HepG2 (cell line): ENCODE results near the gene TNRC18. TPM values are rescaled to one million over a fixed set of nuclear protein-coding genes. Genes with fewer than 3 reads are reported as not detected.
A peak's percentile ranks its signal among the peaks of the same experiment; 100 is the strongest.
"Not testable (repeated sequence)": the region's sequence is repeated elsewhere in the genome, so short reads cannot be mapped to it uniquely, and the experiment has no call there.

Experiments
- ATAC-seq: fragments of 200-7000 bp; cut with Tn5 transposase; 3 replicates; pipeline ENCODE4 v1.9.1; 2020; ENCODE audit warnings: mild to moderate bottlenecking, moderate library complexity
- BruUV-seq: library from RNA; stranded (reverse); fragments of 400-500 nt; replicated peaks from 2 replicates; lab custom pipeline; 2021; lab: Mats Ljungman, UMichigan
- CTCF ChIA-PET: fragments of 300-600 bp; formaldehyde crosslinking; extraction: SDS; loops from one replicate; lab custom pipeline; 2021; ENCODE audit warnings: low total read pairs, inconsistent platforms, low intra/inter-chr PET ratio; lab: Yijun Ruan, JAX
- POLR2A ChIA-PET: fragments of 350-600 bp; sonication (Branson Sonifier 250); formaldehyde crosslinking; loops from one replicate; lab custom pipeline; 2020; ENCODE audit warnings: antibody characterized with exemption, inconsistent platforms; lab: Yijun Ruan, JAX
- DNase-seq: peaks from one replicate; pipeline ENCODE4 v3.0.0-alpha.2; 2015; ENCODE audit warnings: low spot score
- FAIRE-seq: peaks from 3 replicates; lab custom pipeline; 2011; peaks lifted over from hg19 to GRCh38; lab: Jason Lieb, UNC
- H2AFZ ChIP-seq: one replicate; pipeline ENCODE4 v1.6.1; 2011; ENCODE audit warnings: low read length, inconsistent platforms
- H3K27ac ChIP-seq: fragments of 300-600 bp; 3 replicates; pipeline ENCODE4 v1.8.0; 2011; ENCODE audit warnings: mixed run types, mild to moderate bottlenecking, mixed read lengths, low read length, inconsistent platforms; ENCODE audit not compliant: insufficient read depth; ENCODE audit errors: extremely low read length
- H3K27me3 ChIP-seq, 2 experiments: fragments of 200-600 bp in 1 of 2; 2 replicates in 1 of 2; 3 replicates in 1 of 2; pipeline versions ENCODE4 v1.6.0 to v1.8.0; 2011; ENCODE audit warnings: low read length in 2 of 2, mild to moderate bottlenecking in 2 of 2, moderate library complexity in 2 of 2, inconsistent platforms in 1 of 2; ENCODE audit not compliant: insufficient read depth in 2 of 2, control insufficient read depth in 1 of 2
- H3K36me3 ChIP-seq, 2 experiments: fragments of 200-600 bp in 1 of 2; replicated peaks in 1 of 2; 2 replicates in 1 of 2; 3 replicates in 1 of 2; pipeline versions ENCODE4 v1.5.1 to v1.8.0; 2011; ENCODE audit warnings: low read length in 2 of 2, inconsistent platforms in 1 of 2; ENCODE audit not compliant: insufficient read depth in 2 of 2, control insufficient read depth in 1 of 2
- H3K4me1 ChIP-seq: 2 replicates; pipeline ENCODE4 v1.5.1; 2012; ENCODE audit warnings: low read length, inconsistent platforms; ENCODE audit not compliant: insufficient read depth
- H3K4me2 ChIP-seq: 2 replicates; pipeline ENCODE4 v1.6.0; 2011; ENCODE audit warnings: low read depth, low read length, inconsistent platforms
- H3K4me3 ChIP-seq, 3 experiments: fragments of 200-600 bp in 1 of 3; sonication (generic), shearing (Covaris generic) in 1 of 3; replicated peaks in 1 of 3; 2 replicates each; pipeline ENCODE4 v1.5.1; 2011 to 2016; ENCODE audit warnings: low read length in 3 of 3, inconsistent platforms in 2 of 3, low read depth in 2 of 3, mild to moderate bottlenecking in 2 of 3, control low read depth in 1 of 3, mixed read lengths in 1 of 3; ENCODE audit not compliant: insufficient read depth in 1 of 3
- H3K79me2 ChIP-seq: one replicate; pipeline ENCODE4 v1.6.1; 2011; ENCODE audit warnings: low read length, inconsistent platforms; ENCODE audit not compliant: insufficient read depth
- H3K9ac ChIP-seq: 2 replicates; pipeline ENCODE4 v1.6.0; 2011; ENCODE audit warnings: mild to moderate bottlenecking, low read depth, low read length, inconsistent platforms; ENCODE audit not compliant: insufficient read depth
- H3K9me3 ChIP-seq: 2 replicates; pipeline ENCODE4 v1.5.1; 2012; ENCODE audit warnings: mild to moderate bottlenecking, low read length
- H4K20me1 ChIP-seq: 2 replicates; pipeline ENCODE4 v1.6.0; 2011; ENCODE audit warnings: inconsistent platforms, mild to moderate bottlenecking, low read length, moderate library complexity; ENCODE audit not compliant: insufficient read depth
- AGO2 ChIP-seq: fragments of 200-400 bp; formaldehyde crosslinking; optimal IDR thresholded peaks from 2 replicates; pipeline ENCODE3; 2017; ENCODE audit warnings: mild to moderate bottlenecking, low read depth, low read length, moderate library complexity
- HNRNPL ChIP-seq: fragments of 200-400 bp; formaldehyde crosslinking; IDR thresholded peaks from 2 replicates; pipeline ENCODE4 v1.6.1; 2017; ENCODE audit warnings: mild to moderate bottlenecking, low read depth, low read length
- POLR2A ChIP-seq, 2 experiments: IDR thresholded peaks; 2 replicates each; pipeline ENCODE4 v1.6.1; 2011; ENCODE audit warnings: low read depth in 2 of 2, low read length in 2 of 2, mild to moderate bottlenecking in 1 of 2, moderate library complexity in 1 of 2; ENCODE audit not compliant: insufficient read depth in 1 of 2
- ZNF687 ChIP-seq: sonication (generic); formaldehyde crosslinking; IDR thresholded peaks from 2 replicates; pipeline ENCODE4 v1.5.1; 2020; ENCODE audit warnings: mild to moderate bottlenecking, missing genetic modification reagents, moderate library complexity
- WGBS: methylation state at CpG from one replicate; pipeline ENCODE4 v1.1.6; 2017; ENCODE audit warnings: low lambda C conversion rate; 5-methylcytosine and 5-hydroxymethylcytosine counted together
- in situ Hi-C: cut with HindIII; loops from 2 replicates; pipeline ENCODE4 v1.10.0; 2017; ENCODE audit warnings: low pct_unique_long_range_greater_than_20kb; ENCODE audit not compliant: extremely low pct_ligation_motif_present
- intact Hi-C: fragments of 100-400 bp; cut with micrococcal nuclease; formaldehyde crosslinking; loops from one replicate; pipeline ENCODE4 v1.10.0; 2022; ENCODE audit not compliant: unreplicated experiment
- polyA plus RNA-seq, 8 experiments: library from polyadenylated mRNA; depleted of rRNA in 3 of 8; stranded (reverse) in 7 of 8; unstranded in 1 of 8; fragments of >200 nt; fragmentation: Illumina TruSeq in 4 of 8; extraction: Trizol in 4 of 8; gene quantifications; 2 replicates each; pipeline versions ENCODE4 v1.2.1 to v1.2.3, GENCODE V29; 2011 to 2016; ENCODE audit warnings: low read depth in 4 of 8, missing spikeins in 1 of 8, mixed read lengths in 1 of 8; ENCODE audit not compliant: insufficient read depth in 1 of 8
- total RNA-seq, 5 experiments: library from RNA; depleted of rRNA; stranded (reverse); fragments of >200 nt; fragmentation: Illumina TruSeq; extraction: Trizol; gene quantifications; 2 replicates each; pipeline ENCODE4 v1.2.3, GENCODE V29; 2016; ENCODE audit warnings: low read depth in 1 of 5

Gene TNRC18
- total and polyA plus RNA-seq, 2 of the 13 experiments (the other 11 are each of a cell fraction or from before 2014, with no cell fraction given): 11.7 to 17.4 TPM

- in situ Hi-C loops, CTCF ChIA-PET, H3K4me2 ChIP-seq, H3K79me2 ChIP-seq, POLR2A ChIA-PET, H3K9me3 ChIP-seq, FAIRE-seq, H3K9ac ChIP-seq, H4K20me1 ChIP-seq, H3K27me3 ChIP-seq, DNase-seq, H3K4me1 ChIP-seq, H3K27ac ChIP-seq, H2AFZ ChIP-seq, intact Hi-C loops, H3K4me3 ChIP-seq: not testable (repeated sequence)
- H3K36me3 ChIP-seq: peaks cover 8 to 11% of the 10 kb centered on the region in 2 experiments
- 94% methylated on average over 15 of the region's 39 CpGs for WGBS
- TF ChIP-seq HNRNPL: 0 out of 2 replicates have a peak, but pooled peaks have one; percentile 27
- peak in 1 of 2 experiments; percentile 32; a peak in 1 of 4 replicates for TF ChIP-seq POLR2A (IDR thresholded peaks at IDR 0.05; ENCODE audit: insufficient read depth in 1 of 2, low read depth in 2 of 2, low read length in 2 of 2)
- TF ChIP-seq AGO2: peak; percentile 92
- peak; percentile 10; the same call in 1 of the 2 replicates for TF ChIP-seq ZNF687
- ATAC-seq: peak; percentile 4; the same call in 2 of the 3 replicates
- TSS peak; percentile 47 for BruUV-seq
Measured at GRCh38 chr7:5307221-5308142, 116.2 kb downstream of the TNRC18 start.
